ENCODE results near the gene CDK5RAP1.
"Not testable (repeated sequence)": the region's sequence is repeated elsewhere in the genome, so short reads cannot be mapped to it uniquely, and the experiment has no call there.

CDK5RAP1 gene

GRCh38 chr20:33419140-33419974, 18.0 kb upstream of the CDK5RAP1 start:
- no peak for DNase-seq

DNA sequence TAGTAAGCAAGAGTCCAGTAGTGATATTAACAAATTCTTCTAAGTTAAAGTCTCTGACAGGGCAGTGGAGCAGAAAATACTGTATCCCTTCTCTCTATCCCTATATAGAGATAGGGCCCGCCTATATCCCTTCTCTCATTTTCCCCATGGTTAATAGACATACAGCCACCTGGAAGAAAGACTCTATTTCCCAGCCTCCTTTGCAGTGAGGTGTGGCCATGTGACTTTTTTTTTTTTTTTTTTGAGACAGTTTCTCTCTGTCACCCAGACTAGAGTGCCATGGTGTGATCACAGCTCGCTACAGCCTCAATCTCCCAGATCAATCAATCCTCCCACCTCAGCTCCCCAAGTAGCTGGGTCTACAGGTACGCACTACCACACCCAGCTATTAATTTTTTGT, 16.7 kb upstream of the CDK5RAP1 start:
- no peak for DNase-seq

- no peak for DNase-seq
Observed at GRCh38 chr20:33415948-33416347, 14.6 kb upstream of the CDK5RAP1 start.

GRCh38 chr20:33412484-33412838, 11.1 kb upstream of the CDK5RAP1 start:
- DNase-seq, result no peak

DNA sequence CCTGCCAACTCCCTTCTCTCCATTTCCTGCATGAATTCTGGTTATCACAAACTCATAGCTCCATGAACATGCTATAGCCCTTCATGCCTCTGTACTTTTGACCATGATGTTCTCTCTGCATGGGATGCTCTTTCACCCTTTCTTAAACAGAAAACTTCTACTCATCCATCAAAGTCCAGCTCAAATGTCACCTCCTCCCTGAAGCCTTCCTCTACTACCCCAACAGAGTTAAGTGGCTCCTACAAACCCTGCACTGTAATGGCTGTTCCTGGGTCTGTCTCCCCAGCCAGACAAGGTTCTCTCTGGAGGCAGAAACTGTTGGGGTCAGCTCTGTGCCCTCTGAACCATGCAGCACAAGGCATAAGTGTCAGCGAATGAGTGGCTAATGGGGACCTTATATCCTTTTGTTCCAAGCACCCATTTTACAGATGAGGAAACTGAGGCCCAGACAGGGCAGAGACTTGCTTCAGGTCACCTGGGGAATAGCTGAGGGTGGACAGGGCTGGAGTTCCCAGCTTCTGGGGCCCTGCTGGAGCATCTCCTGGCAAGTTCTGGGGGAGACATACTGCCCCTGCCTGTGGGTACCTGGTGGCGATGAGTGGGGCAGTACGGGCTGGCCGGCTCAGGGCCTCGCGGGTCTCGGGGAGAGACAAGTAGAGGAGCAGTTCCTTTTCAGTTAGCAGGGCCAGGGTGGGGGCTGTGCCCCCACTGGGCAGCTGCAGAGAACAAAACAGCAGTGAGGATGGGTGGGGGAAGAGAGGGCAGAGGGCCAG, 10.6 kb upstream of the CDK5RAP1 start:
- no peak for DNase-seq

DNA sequence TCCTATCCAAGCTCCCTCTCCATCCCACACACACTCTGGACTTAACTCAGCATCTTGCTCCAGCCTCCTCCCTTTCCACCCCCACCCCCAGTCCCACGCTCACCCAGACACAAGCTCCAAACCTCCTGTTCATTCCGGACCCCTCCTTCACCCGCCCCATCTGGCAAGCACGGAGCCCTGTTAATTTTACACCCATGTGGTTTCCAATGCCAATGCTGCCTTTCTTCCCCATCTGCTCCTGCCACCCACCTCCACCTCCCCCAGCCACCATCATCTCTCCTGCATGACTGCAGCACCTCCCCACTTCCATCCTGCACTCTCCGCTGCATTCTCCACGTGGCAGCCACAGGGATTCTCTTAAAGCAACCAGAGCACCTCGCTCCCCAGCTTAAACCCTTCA, 9.9 kb upstream of the CDK5RAP1 start:
- DNase-seq, result no peak

DNA sequence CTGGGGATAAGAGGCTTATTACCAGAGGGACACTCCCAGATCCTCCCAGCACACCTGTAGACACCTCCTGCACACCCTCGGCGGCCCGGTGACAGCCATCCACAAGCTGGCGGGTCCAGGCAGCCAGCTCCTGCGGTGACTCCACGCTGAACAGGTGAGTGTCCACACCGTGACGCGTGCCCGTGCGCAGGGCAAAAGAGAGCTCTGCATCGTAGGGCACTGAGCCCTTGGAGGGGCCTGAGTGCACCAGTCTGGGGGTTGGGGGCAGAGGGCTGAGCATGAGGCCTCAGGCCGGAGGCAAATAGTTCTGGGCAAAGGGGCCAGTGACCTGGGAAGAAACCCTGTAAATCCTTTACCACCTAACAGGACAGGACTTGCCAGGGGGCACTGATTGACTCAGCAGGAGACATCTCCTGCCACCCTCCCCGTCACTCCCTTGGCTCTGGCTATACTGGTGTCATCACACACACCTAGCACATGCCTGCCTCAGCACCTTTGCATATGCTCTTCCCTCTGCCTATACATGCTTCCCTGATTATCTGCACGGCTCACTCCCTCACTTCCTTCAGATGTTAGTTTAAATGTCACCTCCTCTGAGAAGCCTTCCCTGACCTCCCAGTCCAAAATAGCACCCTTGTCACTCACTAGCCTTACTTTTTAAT, 8.9 kb upstream of the CDK5RAP1 start:
- no peak for DNase-seq

DNA sequence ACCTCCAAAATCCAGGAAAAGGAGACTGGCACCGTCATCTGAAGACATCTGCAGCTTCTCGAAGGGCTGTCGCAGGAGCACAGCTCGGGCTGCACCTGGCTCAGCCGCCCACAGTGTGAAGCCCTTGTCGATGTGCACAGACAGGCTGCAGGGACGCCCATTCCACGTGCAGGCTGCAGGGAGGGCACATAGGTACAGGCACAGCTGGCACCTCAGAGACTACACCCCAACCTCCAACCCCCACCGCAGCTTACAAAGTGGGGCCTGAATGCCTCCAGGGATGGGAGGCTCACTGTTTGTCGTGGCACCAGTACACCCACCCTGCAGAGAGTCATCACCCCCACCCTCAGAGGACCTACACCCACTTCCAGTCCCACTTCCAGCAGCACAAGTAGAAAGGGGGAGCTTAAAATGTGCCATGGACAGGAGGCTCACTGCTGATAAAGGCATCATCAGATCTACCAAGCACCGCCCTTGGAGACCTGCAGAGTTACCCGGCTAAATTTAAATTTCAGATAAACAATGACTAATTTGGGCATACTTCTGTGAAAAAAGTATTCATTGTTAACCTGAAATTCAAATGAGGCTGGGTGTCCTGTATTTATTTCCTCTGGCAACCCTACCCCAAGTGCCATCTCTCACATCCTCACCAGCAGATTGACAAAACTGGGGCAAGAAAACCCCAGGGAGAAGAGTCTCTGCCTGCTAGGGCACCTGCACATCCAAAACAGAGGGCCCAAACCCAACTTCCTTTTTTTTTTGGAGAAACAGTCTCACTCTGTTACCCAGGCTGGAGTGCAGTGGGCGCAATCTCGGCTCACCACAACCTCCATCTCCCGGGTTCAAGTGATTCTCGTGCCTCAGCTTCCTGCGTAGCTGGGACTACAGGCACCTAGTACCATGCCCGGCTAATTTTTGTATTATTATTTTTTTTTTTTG, 7.7 kb upstream of the CDK5RAP1 start:
- DNase-seq, result no peak

DNA sequence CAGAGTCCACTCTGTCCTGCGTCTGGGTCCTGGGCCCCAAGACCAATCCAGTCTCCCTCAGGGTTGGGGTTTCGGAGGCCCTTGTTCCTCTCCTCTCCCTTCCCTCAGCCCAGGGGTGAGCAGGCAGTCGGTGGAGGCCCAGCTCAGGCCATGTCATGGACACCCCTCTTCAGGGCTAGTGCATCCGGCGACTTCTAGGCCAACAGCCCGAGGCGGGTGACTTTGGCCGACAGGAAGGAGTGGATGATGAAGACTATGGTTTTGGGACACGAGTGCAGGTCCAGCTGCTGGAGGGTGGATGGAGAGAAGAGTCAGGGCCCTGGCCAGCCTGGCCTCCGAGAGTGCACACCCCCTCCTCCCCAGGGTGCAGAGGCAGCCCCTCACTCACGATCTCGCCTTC, 7.0 kb upstream of the CDK5RAP1 start:
- no peak for DNase-seq

DNA sequence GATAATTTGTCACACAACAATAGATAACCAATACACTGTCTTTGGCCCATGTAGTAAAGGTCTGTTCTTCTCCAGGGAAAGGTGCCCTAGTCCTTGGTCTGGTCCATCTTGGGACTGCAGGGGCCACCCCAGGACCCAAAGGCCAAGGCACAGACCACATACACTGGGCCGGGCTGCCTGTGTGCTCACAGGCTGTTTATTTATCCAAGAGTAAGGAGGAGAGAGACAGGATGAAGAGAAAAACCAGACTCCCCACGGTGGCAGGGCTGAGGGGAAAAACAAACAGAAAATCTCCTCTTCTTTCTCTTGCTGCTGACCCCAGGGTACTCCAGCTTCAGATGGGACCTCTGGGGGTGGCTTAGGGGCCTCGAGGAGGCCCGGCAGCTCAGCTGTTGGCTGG, 6.5 kb upstream of the CDK5RAP1 start:
- DNase-seq, result no peak

DNA sequence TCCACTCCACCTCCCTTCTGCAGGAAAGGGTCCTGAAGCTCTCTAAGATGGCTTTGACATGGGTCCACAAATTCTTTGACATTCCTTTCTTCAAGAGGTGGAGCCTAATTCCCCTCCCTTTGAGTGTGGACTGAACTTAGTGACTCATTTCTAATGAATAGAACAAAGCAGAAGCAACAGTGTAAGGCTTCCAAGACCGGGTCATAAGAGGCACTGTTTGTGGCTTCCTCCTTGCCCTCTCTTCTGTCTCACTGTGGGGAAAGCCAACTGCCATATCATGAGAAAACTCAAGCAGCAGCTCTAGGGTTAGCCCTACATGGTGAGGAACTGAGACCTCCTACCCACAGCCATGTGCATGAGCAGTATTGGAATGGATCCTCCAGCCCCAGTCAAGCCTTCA, 5.9 kb upstream of the CDK5RAP1 start:
- no peak for DNase-seq

- DNase-seq, result no peak
Observed at GRCh38 chr20:33404281-33404680, 3.0 kb upstream of the CDK5RAP1 start.

DNA sequence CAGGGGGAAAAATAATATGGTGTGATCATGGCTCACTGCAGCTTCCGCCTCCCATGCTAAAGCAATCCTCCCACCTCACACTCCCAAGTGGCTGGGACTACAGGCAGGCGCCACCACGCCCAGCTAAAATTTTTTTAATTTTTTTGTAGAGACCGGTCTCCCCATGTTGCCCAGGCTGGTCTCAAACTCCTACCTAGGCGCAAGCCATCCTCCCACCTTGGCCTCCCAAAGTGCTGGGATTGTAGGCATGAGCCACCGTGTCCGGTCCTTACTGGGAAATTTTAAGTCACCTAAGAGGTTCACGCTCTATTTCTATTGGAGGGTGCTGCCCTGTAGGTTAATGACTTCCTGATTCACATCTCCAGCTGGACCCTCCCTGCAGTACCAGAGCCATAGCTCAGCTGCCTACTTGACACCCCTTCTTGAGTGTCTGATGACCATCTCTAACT, 626 bp upstream of the CDK5RAP1 start:
- DNase-seq, result no peak

- no peak for DNase-seq
Observed at GRCh38 chr20:33400812-33401183, 521 bp downstream of the CDK5RAP1 start.

GRCh38 chr20:33399924-33400323, 1.4 kb downstream of the CDK5RAP1 start:
- DNase-seq, result no peak

DNA sequence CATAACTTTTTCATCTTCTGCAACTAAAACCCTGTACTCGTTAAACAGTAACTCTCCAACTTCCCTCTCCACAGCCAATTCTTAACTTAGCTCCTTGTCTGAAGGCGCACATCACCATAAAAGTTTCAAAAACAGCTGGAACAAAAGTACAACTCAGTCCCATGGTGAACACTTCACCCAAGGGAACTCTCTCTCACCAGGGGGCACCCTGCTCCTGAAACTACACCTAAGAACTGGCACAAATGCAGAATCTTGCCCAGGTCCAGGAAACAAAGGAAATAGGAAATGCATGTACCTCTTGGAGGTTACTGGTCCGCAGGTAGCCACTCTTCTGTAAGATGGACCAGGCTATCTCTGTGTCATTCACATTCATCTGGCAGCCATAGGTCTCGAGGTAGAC, 6.6 kb downstream of the CDK5RAP1 start:
- DNase-seq, result no peak

- DNase-seq, result no peak
Observed at GRCh38 chr20:33393609-33394008, 7.7 kb downstream of the CDK5RAP1 start.

- DNase-seq, result no peak
Observed at GRCh38 chr20:33391722-33392415, 9.4 kb downstream of the CDK5RAP1 start.

DNA sequence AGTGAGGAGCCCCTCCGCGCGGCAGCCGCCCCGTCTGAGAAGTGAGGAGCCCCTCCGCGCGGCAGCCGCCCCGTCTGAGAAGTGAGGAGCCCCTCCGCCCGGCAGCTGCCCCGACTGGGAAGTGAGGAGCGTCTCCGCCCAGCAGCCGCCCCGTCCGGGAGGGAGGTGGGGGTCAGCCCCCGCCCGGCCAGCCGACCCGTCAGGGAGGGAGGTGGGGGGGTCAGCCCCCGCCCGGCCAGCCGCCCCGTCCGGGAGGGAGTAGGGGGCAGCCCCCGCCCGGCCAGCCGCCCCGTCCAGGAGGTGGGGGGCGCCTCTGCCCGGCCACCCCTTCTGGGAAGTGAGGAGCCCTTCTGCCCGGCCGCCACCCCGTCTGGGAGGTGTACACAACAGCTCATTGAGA, 12.0 kb downstream of the CDK5RAP1 start:
- DNase-seq, result not testable (repeated sequence)

- DNase-seq, result no peak
Observed at GRCh38 chr20:33388268-33388667, 13.1 kb downstream of the CDK5RAP1 start.

DNA sequence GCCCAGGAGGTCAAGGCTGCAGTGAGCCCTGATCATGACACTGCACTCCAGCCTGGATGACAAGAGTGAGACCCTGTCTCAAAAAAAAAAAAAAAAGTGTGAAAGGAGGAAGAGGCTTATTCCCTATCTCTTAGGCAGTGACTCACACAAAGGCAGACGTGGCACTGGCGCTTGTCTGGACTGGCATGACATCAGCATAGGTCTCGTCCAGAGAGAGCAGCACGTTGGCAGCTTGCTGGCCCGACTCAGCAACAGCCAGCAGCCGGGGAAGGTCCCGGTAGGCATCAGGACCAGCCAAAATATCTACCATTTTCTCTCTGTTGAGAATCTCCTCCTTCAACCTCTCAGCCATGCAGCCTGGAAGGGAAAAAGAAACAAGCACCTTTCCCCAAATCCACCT, 14.1 kb downstream of the CDK5RAP1 start:
- DNase-seq, result no peak

DNA sequence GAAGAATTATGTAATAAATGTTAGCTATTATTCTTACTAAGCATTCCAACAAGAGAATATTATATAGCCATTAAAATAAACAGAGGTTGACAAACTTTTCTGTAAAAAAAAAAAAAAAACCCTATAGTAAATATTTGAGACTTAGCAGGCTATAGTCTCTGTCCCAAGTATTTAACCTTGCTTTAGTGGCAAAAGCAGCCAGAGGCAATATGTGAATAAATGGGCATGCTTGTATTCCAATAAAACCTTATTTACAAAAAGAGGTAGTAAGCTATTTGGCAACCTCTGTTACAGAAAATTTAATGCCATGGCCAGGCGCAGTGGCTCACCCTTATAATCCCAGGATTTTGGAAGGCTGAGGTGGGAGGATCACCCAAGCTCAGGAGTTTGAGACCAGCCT, 14.6 kb downstream of the CDK5RAP1 start:
- no peak for DNase-seq

All from T1000 (cell line).